H9 (cell line): ENCODE measurements around the gene STAB2. TPM values are rescaled to one million over a fixed set of nuclear protein-coding genes. Genes with fewer than 3 reads are reported as not detected.

ENCODE experiments used
- DNase-seq: peaks from one replicate; pipeline ENCODE4 v3.0.0-alpha.2; 2017
- H2AFZ ChIP-seq: one replicate; pipeline ENCODE4 v1.6.1; 2013; ENCODE audit warnings: mild to moderate bottlenecking, low read length, control low read depth, moderate library complexity
- H2AK5ac ChIP-seq: 2 replicates; pipeline ENCODE4 v1.6.1; 2013; ENCODE audit warnings: low read length, control low read depth, mixed read lengths; ENCODE audit not compliant: insufficient read length
- H2BK120ac ChIP-seq: one replicate; pipeline ENCODE4 v1.6.1; 2013; ENCODE audit warnings: low read depth, mild to moderate bottlenecking, low read length, control low read depth, inconsistent platforms; ENCODE audit not compliant: poor library complexity, severe bottlenecking
- H2BK12ac ChIP-seq: 2 replicates; pipeline ENCODE4 v1.6.1; 2013; ENCODE audit warnings: low read length, control low read depth, mixed read lengths, low read depth; ENCODE audit not compliant: insufficient read length
- H2BK15ac ChIP-seq: 2 replicates; pipeline ENCODE4 v1.6.1; 2013; ENCODE audit warnings: low read depth, low read length, control low read depth
- H2BK20ac ChIP-seq: one replicate; pipeline ENCODE4 v1.6.1; 2013; ENCODE audit warnings: low read depth, mild to moderate bottlenecking, low read length, control low read depth, inconsistent platforms; ENCODE audit not compliant: poor library complexity, severe bottlenecking
- H2BK5ac ChIP-seq: 2 replicates; pipeline ENCODE4 v1.6.1; 2013; ENCODE audit warnings: low read length, control low read depth, mixed read lengths; ENCODE audit not compliant: insufficient read length
- H3K14ac ChIP-seq: 2 replicates; pipeline ENCODE4 v1.6.1; 2013; ENCODE audit warnings: low read length, control low read depth; ENCODE audit not compliant: insufficient read depth
- H3K18ac ChIP-seq: 2 replicates; pipeline ENCODE4 v1.6.1; 2013; ENCODE audit warnings: low read depth, mild to moderate bottlenecking, mixed read lengths, low read length, control low read depth; ENCODE audit not compliant: insufficient read length
- H3K23ac ChIP-seq: 2 replicates; pipeline ENCODE4 v1.6.1; 2013; ENCODE audit warnings: low read length, control low read depth, mixed read lengths, low read depth; ENCODE audit not compliant: insufficient read length
- H3K23me2 ChIP-seq: 2 replicates; pipeline ENCODE4 v1.6.1; 2013; ENCODE audit warnings: low read depth, mild to moderate bottlenecking, mixed read lengths, low read length, control low read depth; ENCODE audit not compliant: insufficient read length, poor library complexity, severe bottlenecking
- H3K27ac ChIP-seq: 2 replicates; pipeline ENCODE4 v1.5.1; 2013; ENCODE audit warnings: low read length, control low read depth, mixed read lengths, low read depth; ENCODE audit not compliant: insufficient read length
- H3K27me3 ChIP-seq: 2 replicates; pipeline ENCODE4 v1.6.1; 2013; ENCODE audit warnings: low read length, control low read depth, inconsistent platforms; ENCODE audit not compliant: insufficient read depth
- H3K4ac ChIP-seq: 2 replicates; pipeline ENCODE4 v1.6.1; 2013; ENCODE audit warnings: low read depth, mild to moderate bottlenecking, control low read depth, inconsistent platforms, low read length, moderate library complexity
- H3K4me1 ChIP-seq: 2 replicates; pipeline ENCODE4 v1.6.1; 2013; ENCODE audit warnings: low read length, control low read depth, inconsistent platforms; ENCODE audit not compliant: insufficient read depth
- H3K4me2 ChIP-seq: 2 replicates; pipeline ENCODE4 v1.6.1; 2013; ENCODE audit warnings: low read length, control low read depth, mixed read lengths; ENCODE audit not compliant: insufficient read length, insufficient read depth
- H3K56ac ChIP-seq: 2 replicates; pipeline ENCODE4 v1.6.1; 2013; ENCODE audit warnings: low read depth, mild to moderate bottlenecking, mixed read lengths, low read length, control low read depth; ENCODE audit not compliant: insufficient read length
- H3K79me1 ChIP-seq: 2 replicates; pipeline ENCODE4 v1.6.1; 2013; ENCODE audit warnings: low read depth, mild to moderate bottlenecking, moderate library complexity, low read length, control low read depth, inconsistent platforms; ENCODE audit not compliant: insufficient read depth, poor library complexity, severe bottlenecking
- H3K79me2 ChIP-seq: 2 replicates; pipeline ENCODE4 v1.6.1; 2013; ENCODE audit warnings: low read length, control low read depth, inconsistent platforms; ENCODE audit not compliant: insufficient read depth
- H3K9ac ChIP-seq: 2 replicates; pipeline ENCODE4 v1.6.1; 2013; ENCODE audit warnings: low read length, control low read depth, mixed read lengths; ENCODE audit not compliant: insufficient read length; ENCODE audit errors: extremely low read depth
- H3K9me3 ChIP-seq: one replicate; pipeline ENCODE4 v1.6.1; 2013; ENCODE audit warnings: low read depth, low read length, inconsistent platforms; ENCODE audit not compliant: control insufficient read depth
- H3T11ph ChIP-seq: one replicate; pipeline ENCODE4 v1.6.1; 2013; ENCODE audit warnings: mild to moderate bottlenecking, low read length, control low read depth, inconsistent platforms
- H4K20me1 ChIP-seq: one replicate; pipeline ENCODE4 v1.6.1; 2013; ENCODE audit not compliant: control insufficient read depth, insufficient read length, insufficient read depth
- H4K5ac ChIP-seq: 2 replicates; pipeline ENCODE4 v1.6.1; 2013; ENCODE audit warnings: low read depth, mild to moderate bottlenecking, mixed read lengths, low read length, control low read depth; ENCODE audit not compliant: insufficient read length
- H4K8ac ChIP-seq: replicated peaks from 2 replicates; pipeline ENCODE4 v1.6.1; 2013; ENCODE audit warnings: low read length, control low read depth, mixed read lengths, low read depth; ENCODE audit not compliant: insufficient read length
- H4K91ac ChIP-seq: 2 replicates; pipeline ENCODE4 v1.6.1; 2013; ENCODE audit warnings: low read depth, mild to moderate bottlenecking, moderate library complexity, mixed read lengths, low read length, control low read depth; ENCODE audit not compliant: insufficient read length
- H3K27ac Mint-ChIP-seq, 3 experiments: 2 replicates in 2 of 3; 3 replicates in 1 of 3; pipeline ENCODE4 v1.8.0; 2020 to 2021; ENCODE audit warnings: mixed read lengths in 3 of 3, mild to moderate bottlenecking in 1 of 3, moderate library complexity in 1 of 3
- H3K27me3 Mint-ChIP-seq: 2 replicates; pipeline ENCODE4 v1.8.0; 2021; ENCODE audit warnings: low read depth, mild to moderate bottlenecking, moderate library complexity, mixed read lengths
- H3K36me3 Mint-ChIP-seq, 3 experiments: 2 replicates in 2 of 3; 3 replicates in 1 of 3; pipeline ENCODE4 v1.8.0; 2020 to 2021; ENCODE audit warnings: low read depth in 3 of 3, mixed read lengths in 3 of 3; ENCODE audit not compliant: insufficient read depth in 1 of 3
- H3K4me1 Mint-ChIP-seq, 2 experiments: 2 replicates each; pipeline ENCODE4 v1.8.0; 2020; ENCODE audit warnings: mixed read lengths in 2 of 2
- H3K4me3 Mint-ChIP-seq, 2 experiments: 2 replicates in 1 of 2; 3 replicates in 1 of 2; pipeline ENCODE4 v1.8.0; 2020 to 2021; ENCODE audit warnings: mild to moderate bottlenecking in 2 of 2, mixed read lengths in 2 of 2, moderate library complexity in 1 of 2
- H3K9me3 Mint-ChIP-seq, 2 experiments: 2 replicates in 1 of 2; 3 replicates in 1 of 2; pipeline ENCODE4 v1.8.0; 2020; ENCODE audit warnings: mild to moderate bottlenecking in 2 of 2, mixed read lengths in 2 of 2, moderate library complexity in 1 of 2
- WGBS: extraction: QIAGEN DNeasy Blood & Tissue Kit; methylation state at CpG from one replicate; pipeline ENCODE4 v1.1.7; 2013; ENCODE audit warnings: missing lambda C conversion rate, low lambda C conversion rate, mixed read lengths; ENCODE audit not compliant: insufficient read length; ENCODE audit errors: extremely low coverage; 5-methylcytosine and 5-hydroxymethylcytosine counted together
- total RNA-seq: library from RNA; stranded (reverse); gene quantifications from 2 replicates; pipeline ENCODE4 v1.2.1, GENCODE V29; 2021
- TF ChIP-seq, protein P1 (sequence below): fragments of 200-600 bp; sonication (generic); conservative IDR thresholded peaks from 3 replicates; pipeline ENCODE4 v1.8.0; 2021; ENCODE audit warnings: antibody characterized with exemption, mild to moderate bottlenecking

The STAB2 gene
- total RNA-seq, 1 experiment from 2014 or later = 0.02 TPM

DNA sequence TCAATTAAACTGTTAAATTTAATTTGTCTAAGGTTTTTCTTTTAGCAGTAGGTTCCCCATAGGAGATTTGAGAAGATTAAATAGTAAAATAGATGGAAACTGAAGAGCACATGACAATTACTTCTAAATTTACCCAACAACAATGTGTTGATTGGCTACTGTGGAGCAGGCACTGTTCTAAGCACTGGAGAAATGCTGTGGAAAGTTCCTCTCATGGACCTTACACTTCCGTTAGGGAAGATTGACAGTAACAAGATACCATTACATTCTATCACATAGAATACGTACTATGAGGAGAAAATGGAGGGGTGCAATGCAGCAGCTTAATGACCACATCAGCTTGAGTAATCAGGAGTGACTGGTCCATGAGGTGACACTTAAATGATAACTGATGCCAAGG, 8.1 kb upstream of the STAB2 start:
- Histone ChIP-seq H2BK12ac (no peak overlapping the region), H3K4me1 (no peaks in the 10 kb centered on the region; the same call in 1 of the 2 replicates), H2BK120ac (no peak overlapping the region), H3T11ph (no peak overlapping the region), H3K79me1 (no peaks in the 10 kb centered on the region), H2BK15ac (no peak overlapping the region), H4K8ac (no peak overlapping the region), H4K20me1 (no peaks in the 10 kb centered on the region), H2AFZ (no peak overlapping the region), H2AK5ac (no peak overlapping the region), H2BK5ac (no peak overlapping the region), H4K5ac (no peak overlapping the region), H2BK20ac (no peak overlapping the region), H3K14ac (no peak overlapping the region), H3K4me2 (no peak overlapping the region), H4K91ac (no peak overlapping the region), H3K27ac (no peak overlapping the region), H3K4ac (no peak overlapping the region), H3K9ac (no peak overlapping the region), H3K23ac (no peak overlapping the region), H3K18ac (no peak overlapping the region), H3K9me3 (no peaks in the 10 kb centered on the region), H3K56ac (no peak overlapping the region), H3K27me3 (no peaks in the 10 kb centered on the region), H3K23me2 (no peaks in the 10 kb centered on the region), H3K79me2 (no peaks in the 10 kb centered on the region)
- H3K27ac Mint-ChIP-seq = no peak overlapping the region
- no peaks in the 10 kb centered on the region for H3K36me3 Mint-ChIP-seq
- no peak for DNase-seq
- no peak overlapping the region for H3K4me3 Mint-ChIP-seq
- TF ChIP-seq, protein P1, sequence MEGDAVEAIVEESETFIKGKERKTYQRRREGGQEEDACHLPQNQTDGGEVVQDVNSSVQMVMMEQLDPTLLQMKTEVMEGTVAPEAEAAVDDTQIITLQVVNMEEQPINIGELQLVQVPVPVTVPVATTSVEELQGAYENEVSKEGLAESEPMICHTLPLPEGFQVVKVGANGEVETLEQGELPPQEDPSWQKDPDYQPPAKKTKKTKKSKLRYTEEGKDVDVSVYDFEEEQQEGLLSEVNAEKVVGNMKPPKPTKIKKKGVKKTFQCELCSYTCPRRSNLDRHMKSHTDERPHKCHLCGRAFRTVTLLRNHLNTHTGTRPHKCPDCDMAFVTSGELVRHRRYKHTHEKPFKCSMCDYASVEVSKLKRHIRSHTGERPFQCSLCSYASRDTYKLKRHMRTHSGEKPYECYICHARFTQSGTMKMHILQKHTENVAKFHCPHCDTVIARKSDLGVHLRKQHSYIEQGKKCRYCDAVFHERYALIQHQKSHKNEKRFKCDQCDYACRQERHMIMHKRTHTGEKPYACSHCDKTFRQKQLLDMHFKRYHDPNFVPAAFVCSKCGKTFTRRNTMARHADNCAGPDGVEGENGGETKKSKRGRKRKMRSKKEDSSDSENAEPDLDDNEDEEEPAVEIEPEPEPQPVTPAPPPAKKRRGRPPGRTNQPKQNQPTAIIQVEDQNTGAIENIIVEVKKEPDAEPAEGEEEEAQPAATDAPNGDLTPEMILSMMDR = no peak
- no peaks in the 10 kb centered on the region for H3K9me3 Mint-ChIP-seq
- H3K4me1 Mint-ChIP-seq = peaks cover 13 to 14% of the 10 kb centered on the region in 2 experiments
- no CpG with 5 or more reads among the region's 2 CpGs for WGBS
- H3K27me3 Mint-ChIP-seq = peaks cover 12% of the 10 kb centered on the region
